Natural killer cell (primary cell): Measurements from ENCODE around the gene NDUFS6. TPM values are rescaled to one million over a fixed set of nuclear protein-coding genes. Genes with fewer than 3 reads are reported as not detected.

Experiments used
- ATAC-seq, 3 donors: fragments of 150-1000 bp in 2 of 3; fragments of 200-7000 bp in 1 of 3; cut with Tn5 transposase; 1 replicate in 1 of 3; 2 replicates in 2 of 3; pipeline ENCODE4 v1.10.0; 2021; ENCODE audit warnings: mild to moderate bottlenecking in 2 of 3, moderate library complexity in 2 of 3
- DNase-seq, 2 donors: peaks; one replicate each; pipeline versions ENCODE4 v3.0.0 to v3.0.0-alpha.2; 2013 to 2021; ENCODE audit warnings: mixed read lengths in 1 of 2
- H3K27ac ChIP-seq: one replicate; pipeline ENCODE4 v1.5.1; 2013; ENCODE audit warnings: mild to moderate bottlenecking, low read length
- H3K27me3 ChIP-seq: one replicate; pipeline ENCODE4 v1.6.1; 2013; ENCODE audit warnings: low read length; ENCODE audit not compliant: control insufficient read depth, insufficient read depth
- H3K36me3 ChIP-seq: one replicate; pipeline ENCODE4 v1.6.1; 2013; ENCODE audit warnings: low read length; ENCODE audit not compliant: control insufficient read depth, insufficient read depth
- H3K4me1 ChIP-seq: one replicate; pipeline ENCODE4 v1.6.1; 2013; ENCODE audit warnings: low read length; ENCODE audit not compliant: control insufficient read depth, insufficient read depth
- H3K4me3 ChIP-seq: one replicate; pipeline ENCODE4 v1.5.1; 2013; ENCODE audit warnings: low read length
- H3K9me3 ChIP-seq: one replicate; pipeline ENCODE4 v1.6.1; 2013; ENCODE audit warnings: low read length; ENCODE audit not compliant: control insufficient read depth, insufficient read depth
- H3K27ac Mint-ChIP-seq, 2 donors: one replicate each; pipeline ENCODE4 v1.8.0; 2022; ENCODE audit warnings: mild to moderate bottlenecking in 2 of 2, mixed read lengths in 2 of 2, moderate library complexity in 1 of 2
- H3K27me3 Mint-ChIP-seq, 2 donors: one replicate each; pipeline ENCODE4 v1.8.0; 2022; ENCODE audit warnings: low read depth in 2 of 2, mixed read lengths in 2 of 2
- H3K36me3 Mint-ChIP-seq: one replicate; pipeline ENCODE4 v1.8.0; 2022; ENCODE audit warnings: mixed read lengths
- H3K4me1 Mint-ChIP-seq, 2 donors: one replicate each; pipeline ENCODE4 v1.8.0; 2022; ENCODE audit warnings: mixed read lengths in 2 of 2
- H3K4me3 Mint-ChIP-seq: one replicate; pipeline ENCODE4 v1.8.0; 2022; ENCODE audit warnings: mild to moderate bottlenecking, moderate library complexity, mixed read lengths
- H3K9me3 Mint-ChIP-seq, 2 donors: one replicate each; pipeline ENCODE4 v1.8.0; 2022; ENCODE audit warnings: mixed read lengths in 2 of 2
- CTCF ChIP-seq: fragments of 200-600 bp; IDR thresholded peaks from one replicate; pipeline ENCODE4 v1.8.0; 2022; ENCODE audit warnings: antibody characterized with exemption
- WGBS: methylation state at CpG from one replicate; pipeline ENCODE4 v1.1.7; 2013; ENCODE audit warnings: missing lambda C conversion rate; ENCODE audit not compliant: insufficient coverage; 5-methylcytosine and 5-hydroxymethylcytosine counted together
- intact Hi-C: fragments of 100-400 bp; cut with micrococcal nuclease; formaldehyde crosslinking; loops from one replicate; pipeline ENCODE4 v1.14.2; 2022
- total RNA-seq, 4 donors: library from RNA; stranded (reverse); fragments of 120-200 nt in 1 of 4; gene quantifications; one replicate each; pipeline versions ENCODE4 v1.2.3 to v1.2.4, GENCODE V29; 2013 to 2022

NDUFS6 gene
- total RNA-seq, 3 donors from 2014 or later (not counting 1 experiment from before 2014, with no cell fraction given): 19.2 to 25.9 (median 22.5) TPM

- Histone ChIP-seq H3K27ac (no peak overlapping the region), H3K4me3 (no peak overlapping the region), H3K27me3 (no peaks in the 10 kb centered on the region), H3K4me1 (peaks cover 6% of the 10 kb centered on the region), H3K36me3 (no peaks in the 10 kb centered on the region), H3K9me3 (no peaks in the 10 kb centered on the region)
- no peak for TF ChIP-seq CTCF
- H3K27me3 Mint-ChIP-seq: peaks cover 14 to 15% of the 10 kb centered on the region in 2 donors
- no peaks in the 10 kb centered on the region for H3K36me3 Mint-ChIP-seq
- H3K4me3 Mint-ChIP-seq: no peak overlapping the region
- DNase-seq (peak in 1 of 2 donors; percentile 27), ATAC-seq (no peak)
- no peaks in the 10 kb centered on the region for H3K9me3 Mint-ChIP-seq
- H3K4me1 Mint-ChIP-seq: peaks cover 0 to 11% of the 10 kb centered on the region in 2 donors
- no peak overlapping the region for H3K27ac Mint-ChIP-seq
- 51% methylated on average over 8 of the region's 8 CpGs for WGBS
- intact Hi-C loops: no loop called here
Observed at GRCh38 chr5:1785062-1785461, 16.1 kb upstream of the NDUFS6 start.

- intact Hi-C loops: no loop called here
- H3K27ac ChIP-seq: no peak overlapping the region
- H3K4me1 ChIP-seq: peaks cover 6% of the 10 kb centered on the region
- TF ChIP-seq CTCF: no peak
- DNase-seq (no peak), ATAC-seq (no peak)
- H3K27me3 Mint-ChIP-seq: peaks cover 14 to 15% of the 10 kb centered on the region in 2 donors
- no peaks in the 10 kb centered on the region for H3K36me3 ChIP-seq
- H3K9me3 Mint-ChIP-seq: no peaks in the 10 kb centered on the region
- no peak overlapping the region for H3K4me3 ChIP-seq
- H3K27me3 ChIP-seq: no peaks in the 10 kb centered on the region
- 92% methylated on average over 13 of the region's 13 CpGs for WGBS
- H3K9me3 ChIP-seq: no peaks in the 10 kb centered on the region
- H3K4me1 Mint-ChIP-seq: peaks cover 0 to 11% of the 10 kb centered on the region in 2 donors
- no peaks in the 10 kb centered on the region for H3K36me3 Mint-ChIP-seq
- H3K27ac Mint-ChIP-seq: no peak overlapping the region
- H3K4me3 Mint-ChIP-seq: no peak overlapping the region
Observed at GRCh38 chr5:1785984-1786383, 15.2 kb upstream of the NDUFS6 start.

GRCh38 chr5:1786621-1787471 lies 14.4 kb upstream of the NDUFS6 start:
- no peaks in the 10 kb centered on the region for H3K36me3 Mint-ChIP-seq
- intact Hi-C loops: no loop called here
- Histone ChIP-seq H3K36me3 (no peaks in the 10 kb centered on the region), H3K4me1 (peaks cover 14% of the 10 kb centered on the region), H3K27me3 (no peaks in the 10 kb centered on the region), H3K4me3 (no peak overlapping the region), H3K9me3 (no peaks in the 10 kb centered on the region), H3K27ac (no peak overlapping the region)
- no peak overlapping the region for H3K27ac Mint-ChIP-seq
- TF ChIP-seq CTCF: no peak
- peaks cover 14 to 15% of the 10 kb centered on the region in 2 donors for H3K27me3 Mint-ChIP-seq
- no peak for ATAC-seq
- no peaks in the 10 kb centered on the region for H3K9me3 Mint-ChIP-seq
- peaks cover under 1 to 11% of the 10 kb centered on the region in 2 donors for H3K4me1 Mint-ChIP-seq
- H3K4me3 Mint-ChIP-seq: no peak overlapping the region
- 91% methylated on average over 29 of the region's 29 CpGs for WGBS
- no peak for DNase-seq
